Measurements from ENCODE around the gene LRRC75A.
A peak's percentile ranks its signal among the peaks of the same experiment; 100 is the strongest.
"Not testable (repeated sequence)": the region's sequence is repeated elsewhere in the genome, so short reads cannot be mapped to it uniquely, and the experiment has no call there.

LRRC75A gene, protein sequence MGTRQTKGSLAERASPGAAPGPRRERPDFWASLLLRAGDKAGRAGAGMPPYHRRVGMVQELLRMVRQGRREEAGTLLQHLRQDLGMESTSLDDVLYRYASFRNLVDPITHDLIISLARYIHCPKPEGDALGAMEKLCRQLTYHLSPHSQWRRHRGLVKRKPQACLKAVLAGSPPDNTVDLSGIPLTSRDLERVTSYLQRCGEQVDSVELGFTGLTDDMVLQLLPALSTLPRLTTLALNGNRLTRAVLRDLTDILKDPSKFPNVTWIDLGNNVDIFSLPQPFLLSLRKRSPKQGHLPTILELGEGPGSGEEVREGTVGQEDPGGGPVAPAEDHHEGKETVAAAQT

GRCh38 chr17:16491703-16492612 lies at the start of gene LRRC75A:
Gene LRRC75A (minus strand): TSS chr17:16492193. CDS start chr17:16491990, 203 bp downstream.
- peak; percentile 36 for DNase-seq (ENCODE audit: low read depth)

- no peak for DNase-seq (ENCODE audit: low read depth)
Measured at GRCh38 chr17:16537130-16537458, 45.1 kb upstream of the LRRC75A start.

GRCh38 chr17:16534236-16534635 lies 42.2 kb upstream of the LRRC75A start:
- DNase-seq (ENCODE audit: low read depth): no peak

DNA sequence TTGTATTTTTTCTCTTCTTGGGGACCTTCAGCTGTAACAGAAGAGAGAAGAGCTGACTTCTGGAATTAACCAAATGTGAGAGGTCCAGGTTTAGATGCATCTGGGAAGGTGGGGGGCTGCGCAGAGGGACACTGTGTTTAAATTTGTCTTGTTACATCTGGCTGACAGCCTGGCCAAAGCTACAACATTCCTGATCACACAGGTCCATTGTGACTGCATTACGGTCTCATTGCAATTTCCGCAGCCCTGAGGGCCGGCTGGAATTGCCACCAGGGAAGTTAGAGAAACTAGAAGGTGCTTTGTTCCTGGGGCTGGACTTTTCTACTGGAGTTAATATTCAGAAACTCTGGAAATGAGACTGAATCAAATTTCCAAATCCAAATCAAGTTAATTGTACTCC lies 37.9 kb upstream of the LRRC75A start:
- no peak for DNase-seq (ENCODE audit: low read depth)

GRCh38 chr17:16527298-16527697 lies 35.3 kb upstream of the LRRC75A start:
- DNase-seq (ENCODE audit: low read depth): no peak

DNA sequence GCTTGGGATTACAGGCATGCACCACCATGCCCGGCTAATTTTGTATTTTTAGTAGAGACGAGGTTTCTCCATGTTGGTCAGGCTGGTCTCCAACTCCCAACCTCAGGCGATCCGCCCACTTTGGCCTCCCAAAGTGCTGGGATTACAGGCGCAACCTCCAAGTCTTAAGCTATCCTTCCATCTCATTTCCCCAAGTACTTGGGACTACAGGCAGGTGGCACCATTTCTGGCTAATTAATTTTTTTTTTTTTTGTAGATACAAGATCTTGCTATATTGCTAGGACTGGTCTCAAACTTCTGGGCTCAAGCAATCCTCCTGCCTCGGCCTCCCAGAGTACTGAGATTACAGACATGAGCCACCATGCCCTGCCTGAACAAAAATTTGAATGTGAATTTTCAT lies 33.6 kb upstream of the LRRC75A start:
- not testable (repeated sequence) for DNase-seq (ENCODE audit: low read depth)

- DNase-seq (ENCODE audit: low read depth): peak; percentile 27
Measured at GRCh38 chr17:16521070-16521727, 29.2 kb upstream of the LRRC75A start.

DNA sequence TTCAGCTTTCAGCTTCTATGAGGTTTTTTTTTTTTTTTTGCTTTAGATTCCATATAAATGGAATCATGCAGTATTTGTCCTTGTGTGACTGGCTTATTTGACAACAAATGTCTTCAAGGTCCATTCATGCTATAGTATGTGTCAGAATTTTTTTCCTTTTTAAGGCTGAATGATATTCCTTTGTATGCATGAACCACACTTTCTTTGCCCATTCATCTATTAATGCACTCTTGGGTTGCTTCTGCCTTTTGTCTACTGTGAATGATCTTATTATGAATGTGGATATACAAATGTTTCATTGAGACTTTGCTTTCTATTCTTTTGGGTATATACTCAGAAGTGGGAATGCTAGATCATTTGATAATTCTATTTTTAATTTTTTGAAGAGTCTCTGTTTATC lies 27.0 kb upstream of the LRRC75A start:
- no peak for DNase-seq (ENCODE audit: low read depth)

DNA sequence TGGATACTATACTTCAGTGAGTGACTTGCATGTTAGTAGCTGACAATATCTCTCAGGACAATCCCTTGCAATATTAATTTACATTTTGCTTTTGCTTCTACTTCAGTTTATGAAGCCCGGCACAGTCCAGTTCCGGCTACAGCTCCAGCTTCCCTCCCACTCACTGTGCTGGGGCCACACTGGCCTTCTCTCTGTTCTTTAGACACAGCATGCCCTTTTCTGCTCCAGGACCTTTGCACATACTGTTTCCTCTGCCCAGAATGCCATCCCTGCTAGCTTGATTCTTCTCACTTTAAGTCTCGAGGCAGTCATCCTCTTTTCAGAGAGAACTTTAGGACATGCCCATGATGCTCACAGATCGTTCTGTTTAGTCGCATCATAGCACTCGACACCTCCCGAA lies 25.5 kb upstream of the LRRC75A start:
- no peak for DNase-seq (ENCODE audit: low read depth)

- no peak for DNase-seq (ENCODE audit: low read depth)
Measured at GRCh38 chr17:16516594-16517051, 24.6 kb upstream of the LRRC75A start.

- no peak for DNase-seq (ENCODE audit: low read depth)
Measured at GRCh38 chr17:16515933-16516332, 23.9 kb upstream of the LRRC75A start.

DNA sequence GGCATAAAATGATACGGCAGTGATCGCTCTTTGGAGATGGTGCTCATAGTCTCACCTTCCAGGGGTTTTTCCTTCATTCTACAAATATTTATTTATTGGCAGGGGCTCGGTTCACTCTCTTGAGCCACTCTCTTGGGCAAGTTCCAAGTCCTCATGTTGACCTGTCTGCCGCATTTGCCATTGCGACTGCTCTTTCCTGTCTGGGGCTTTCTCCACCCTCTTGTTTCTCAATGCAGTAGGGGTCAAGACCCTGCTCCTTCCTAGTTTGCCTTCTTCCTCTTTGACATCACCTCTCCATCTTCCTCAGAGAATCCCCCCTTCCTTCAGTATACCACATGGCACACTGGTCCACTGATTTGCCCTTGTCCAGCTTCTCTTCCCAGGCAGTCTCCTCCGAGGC lies 21.9 kb upstream of the LRRC75A start:
- DNase-seq (ENCODE audit: low read depth): no peak

GRCh38 chr17:16512011-16512410 lies 20.0 kb upstream of the LRRC75A start:
- no peak for DNase-seq (ENCODE audit: low read depth)

- no peak for DNase-seq (ENCODE audit: low read depth)
Measured at GRCh38 chr17:16511593-16511992, 19.6 kb upstream of the LRRC75A start.

- no peak for DNase-seq (ENCODE audit: low read depth)
Measured at GRCh38 chr17:16507918-16508533, 16.0 kb upstream of the LRRC75A start.

GRCh38 chr17:16506188-16506587 lies 14.2 kb upstream of the LRRC75A start:
- no peak for DNase-seq (ENCODE audit: low read depth)

DNA sequence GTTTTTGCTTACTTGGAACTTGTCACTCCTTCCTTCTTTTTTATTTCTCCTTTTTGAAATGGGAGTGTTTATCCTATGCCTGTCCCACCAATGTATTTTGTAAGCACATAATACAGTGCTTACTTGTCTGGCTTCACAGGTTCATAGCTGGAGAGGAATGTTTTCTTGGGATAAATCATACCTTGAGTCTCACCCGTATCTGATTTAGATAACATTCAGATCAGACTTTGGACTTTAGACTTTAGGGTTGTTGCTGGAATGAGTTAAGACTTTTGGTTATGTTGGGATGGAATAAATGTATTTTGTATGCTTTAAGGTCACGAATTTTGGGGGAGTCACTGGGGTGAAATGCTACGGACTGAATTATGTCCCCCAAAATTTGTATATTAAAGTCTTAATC lies 13.0 kb upstream of the LRRC75A start:
- no peak for DNase-seq (ENCODE audit: low read depth)

DNA sequence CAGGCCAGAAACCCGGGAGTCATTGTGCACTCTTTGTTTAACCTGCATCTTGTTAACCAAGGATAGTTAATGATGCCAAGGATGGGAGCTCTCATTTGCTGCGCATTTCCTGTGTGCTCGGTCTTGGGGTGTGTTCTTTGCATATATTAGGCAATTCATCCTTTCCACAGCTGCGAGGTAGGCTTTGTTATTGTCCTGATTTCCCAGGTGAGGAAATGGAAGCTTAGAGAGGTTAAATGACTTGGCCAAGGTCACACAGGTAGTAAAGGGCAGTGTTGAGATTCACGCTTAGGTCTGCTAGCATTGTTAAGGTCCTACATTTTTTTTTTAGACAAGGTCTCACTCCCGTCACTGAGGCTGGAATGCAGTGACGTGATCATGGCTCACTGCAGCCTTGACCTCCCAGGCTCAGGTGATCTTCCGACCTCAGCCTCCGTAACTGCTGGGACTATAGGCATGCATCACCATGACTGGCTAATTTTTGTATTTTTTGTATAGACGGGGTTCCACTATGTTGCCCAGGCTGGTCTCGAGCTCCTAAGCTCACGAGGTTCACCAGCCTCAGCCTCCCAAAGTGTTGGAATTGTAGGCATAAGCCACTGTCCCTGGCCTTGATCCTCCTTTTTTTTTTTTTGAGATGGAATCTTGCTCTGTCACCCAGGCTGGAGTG lies 5.0 kb upstream of the LRRC75A start:
- no peak for DNase-seq (ENCODE audit: low read depth)

DNA sequence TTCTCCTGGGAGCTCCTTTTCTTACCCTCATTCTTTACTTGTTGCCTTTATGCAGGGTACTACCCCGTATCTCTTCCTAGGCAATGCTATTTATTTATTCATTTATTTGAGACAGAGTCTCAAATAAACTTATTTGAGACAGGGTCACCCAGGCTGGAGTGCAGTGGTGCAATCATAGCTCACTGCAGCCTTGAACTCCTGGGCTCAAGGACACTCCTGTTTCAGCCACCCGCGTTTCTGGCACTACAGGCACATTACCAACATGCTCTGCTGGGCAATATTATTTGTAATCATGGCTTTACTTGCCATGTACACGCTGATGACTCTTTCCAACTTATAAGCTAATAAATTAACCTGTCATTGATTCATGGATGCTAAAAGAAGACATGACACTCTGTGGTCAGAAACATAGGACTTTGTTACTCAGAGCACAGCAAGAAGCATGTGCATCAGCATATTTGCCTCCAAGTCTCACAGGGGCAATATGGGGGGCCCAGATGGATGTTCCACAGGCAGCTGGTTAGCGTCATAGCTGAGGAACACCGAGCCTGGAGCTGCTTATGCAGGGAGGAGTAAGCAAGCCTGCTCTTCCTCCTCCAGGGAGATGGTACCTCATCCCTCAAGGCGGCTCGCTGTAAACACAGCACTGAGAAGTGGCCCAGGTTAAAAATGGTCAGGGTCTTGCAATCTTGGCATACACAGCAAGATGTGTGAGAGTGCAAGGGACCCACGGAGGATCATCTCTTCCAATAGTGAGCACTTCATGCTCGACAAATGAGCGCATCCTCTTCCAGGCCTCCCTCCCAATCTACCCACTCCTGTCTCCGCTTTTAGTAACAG lies 4.2 kb upstream of the LRRC75A start:
- DNase-seq (ENCODE audit: low read depth): no peak

DNA sequence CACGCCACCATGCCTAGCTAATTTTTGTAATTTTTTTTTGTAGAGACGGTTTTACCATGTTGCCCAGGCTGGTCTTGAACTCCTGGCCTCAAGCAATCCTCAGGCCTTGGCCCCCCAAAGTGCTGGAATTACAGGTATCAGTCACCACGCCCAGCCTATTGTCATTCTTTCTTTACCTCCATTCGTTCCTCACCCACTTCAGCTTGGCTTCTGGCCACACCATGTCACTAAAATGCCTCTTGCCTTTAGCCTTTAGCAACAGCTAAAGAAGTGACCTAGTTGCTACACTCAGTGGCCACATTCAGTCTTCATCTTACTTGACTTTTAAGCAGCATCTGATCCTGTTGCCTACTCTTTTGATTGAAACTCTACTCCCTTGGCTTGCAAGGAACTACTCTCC lies 3.6 kb upstream of the LRRC75A start:
- DNase-seq (ENCODE audit: low read depth): no peak

DNA sequence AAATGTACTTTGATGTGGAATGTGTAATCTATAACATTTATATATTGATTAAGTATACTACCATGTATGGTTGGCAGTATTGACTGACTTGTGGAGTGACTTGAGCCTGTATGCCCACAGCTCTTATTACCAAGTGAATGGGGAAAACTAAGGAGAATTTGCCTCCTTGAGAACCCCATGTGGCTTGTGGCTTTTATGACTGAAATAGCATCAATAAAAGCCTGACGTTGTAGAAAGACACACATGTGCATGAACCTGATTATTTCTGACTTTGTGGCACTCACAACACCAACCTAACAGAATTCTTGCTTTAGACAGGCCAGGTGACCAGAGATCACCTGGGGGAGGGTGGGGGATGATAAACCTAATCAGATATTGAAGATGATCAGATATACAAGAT lies 2.1 kb upstream of the LRRC75A start:
- no peak for DNase-seq (ENCODE audit: low read depth)
